Kidney (tissue), 14 donors: ENCODE results near the gene ELAVL2. TPM values are rescaled to one million over a fixed set of nuclear protein-coding genes. Genes with fewer than 3 reads are reported as not detected.

Source experiments
- DNase-seq, 5 donors: peaks; one replicate each; pipeline ENCODE4 v3.0.0-alpha.2; 2013 to 2020
- FAIRE-seq: peaks from 2 replicates; lab custom pipeline; 2012; peaks lifted over from hg19 to GRCh38; lab: Jason Lieb, UNC
- H3K27ac ChIP-seq, 2 donors: one replicate each; pipeline ENCODE4 v1.7.0; 2013; ENCODE audit warnings: low read depth in 2 of 2, low read length in 2 of 2, inconsistent platforms in 1 of 2
- H3K27me3 ChIP-seq: one replicate; pipeline ENCODE4 v1.7.1; 2013; ENCODE audit warnings: low read length, inconsistent platforms; ENCODE audit not compliant: control insufficient read depth, insufficient read depth
- H3K36me3 ChIP-seq, 3 donors: one replicate each; pipeline versions ENCODE4 v1.7.0 to v1.7.1; 2013; ENCODE audit warnings: low read length in 3 of 3, control low read depth in 1 of 3, inconsistent platforms in 1 of 3; ENCODE audit not compliant: insufficient read depth in 3 of 3, control insufficient read depth in 2 of 3
- H3K4me1 ChIP-seq, 3 donors: one replicate each; pipeline versions ENCODE4 v1.7.0 to v1.7.1; 2013; ENCODE audit warnings: low read length in 3 of 3, inconsistent platforms in 1 of 3, low read depth in 1 of 3; ENCODE audit not compliant: control insufficient read depth in 2 of 3, insufficient read depth in 2 of 3
- H3K4me3 ChIP-seq, 3 donors: one replicate each; pipeline versions ENCODE4 v1.7.0 to v1.8.1; 2013; ENCODE audit warnings: low read length in 3 of 3, control low read depth in 1 of 3, inconsistent platforms in 1 of 3
- H3K9ac ChIP-seq, 3 donors: one replicate each; pipeline versions ENCODE4 v1.7.0 to v1.7.1; 2013; ENCODE audit warnings: low read length in 3 of 3, control low read depth in 1 of 3, inconsistent platforms in 1 of 3
- H3K9me3 ChIP-seq, 3 donors: one replicate each; pipeline versions ENCODE4 v1.7.0 to v1.7.1; 2013; ENCODE audit warnings: low read length in 3 of 3, control low read depth in 1 of 3, inconsistent platforms in 1 of 3; ENCODE audit not compliant: control insufficient read depth in 2 of 3, insufficient read depth in 1 of 3
- intact Hi-C: fragments of 100-400 bp; cut with DNase I; formaldehyde crosslinking; loops from one replicate; pipeline ENCODE4 v1.11.1; 2022
- polyA plus RNA-seq: library from polyadenylated mRNA; stranded (reverse); fragments of 350-450 nt; fragmentation: Illumina TruSeq; extraction: RNeasy Lipid Tissue Mini Kit (QIAGEN cat#74804); gene quantifications from one replicate; pipeline ENCODE4 v1.2.3, GENCODE V29; 2014; ENCODE audit warnings: low read depth, low replicate concordance; ENCODE audit not compliant: insufficient read depth
- total RNA-seq: library from RNA; stranded (reverse); fragmentation: NEBNext Ultra II Directional; extraction: Animal tissue kit (Norgen Biotek cat#: 25700); gene quantifications from one replicate; pipeline ENCODE4 v1.2.1, GENCODE V29; 2021
- TF ChIP-seq, protein P1 (sequence below): IDR thresholded peaks from 3 replicates; pipeline ENCODE4 v1.5.1; 2012; ENCODE audit warnings: mild to moderate bottlenecking, moderate library complexity, borderline replicate concordance; ENCODE audit not compliant: insufficient read depth; ENCODE audit errors: extremely low read depth
- donor health status: control.
- donor health status: control.
- donor health status: control.
- donor health status: control.
- donor health status: control.
- donor health status: DM: yes; HTN: yes; CAD: no.
- donor health status: Normal renal cell carcinoma (clear cell type).

ELAVL2 gene
- total and polyA plus RNA-seq, 2 donors from 2014 or later, result 0.19 to 0.35 TPM

DNA sequence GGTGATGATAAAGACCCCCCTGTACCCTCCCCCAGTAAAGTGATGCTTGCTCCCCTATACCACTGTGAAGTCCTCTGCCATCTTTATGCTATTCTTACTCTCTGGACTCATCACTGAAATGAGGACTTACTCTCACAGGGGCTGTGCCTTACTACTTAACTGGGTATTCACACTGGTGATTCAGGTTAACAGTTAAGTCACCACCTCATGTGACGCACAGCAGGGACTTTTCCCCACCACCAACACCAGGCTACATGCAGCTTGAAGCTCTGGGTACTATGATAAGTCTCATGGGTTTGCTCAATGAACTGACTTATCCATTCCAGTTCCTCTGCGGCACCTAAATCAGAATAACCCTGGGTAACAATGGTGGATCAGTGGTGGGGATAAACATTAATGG lies 163.7 kb downstream of the ELAVL2 start:
- H3K4me1 ChIP-seq, result no peaks in the 10 kb centered on the region
- no peaks in the 10 kb centered on the region for H3K36me3 ChIP-seq
- no peak overlapping the region for H3K9ac ChIP-seq
- H3K4me3 ChIP-seq, result no peak overlapping the region
- TF ChIP-seq, protein P1, sequence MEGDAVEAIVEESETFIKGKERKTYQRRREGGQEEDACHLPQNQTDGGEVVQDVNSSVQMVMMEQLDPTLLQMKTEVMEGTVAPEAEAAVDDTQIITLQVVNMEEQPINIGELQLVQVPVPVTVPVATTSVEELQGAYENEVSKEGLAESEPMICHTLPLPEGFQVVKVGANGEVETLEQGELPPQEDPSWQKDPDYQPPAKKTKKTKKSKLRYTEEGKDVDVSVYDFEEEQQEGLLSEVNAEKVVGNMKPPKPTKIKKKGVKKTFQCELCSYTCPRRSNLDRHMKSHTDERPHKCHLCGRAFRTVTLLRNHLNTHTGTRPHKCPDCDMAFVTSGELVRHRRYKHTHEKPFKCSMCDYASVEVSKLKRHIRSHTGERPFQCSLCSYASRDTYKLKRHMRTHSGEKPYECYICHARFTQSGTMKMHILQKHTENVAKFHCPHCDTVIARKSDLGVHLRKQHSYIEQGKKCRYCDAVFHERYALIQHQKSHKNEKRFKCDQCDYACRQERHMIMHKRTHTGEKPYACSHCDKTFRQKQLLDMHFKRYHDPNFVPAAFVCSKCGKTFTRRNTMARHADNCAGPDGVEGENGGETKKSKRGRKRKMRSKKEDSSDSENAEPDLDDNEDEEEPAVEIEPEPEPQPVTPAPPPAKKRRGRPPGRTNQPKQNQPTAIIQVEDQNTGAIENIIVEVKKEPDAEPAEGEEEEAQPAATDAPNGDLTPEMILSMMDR, result no peak
- no peaks in the 10 kb centered on the region for H3K27me3 ChIP-seq
- no peak overlapping the region for H3K27ac ChIP-seq
- DNase-seq (no peak), FAIRE-seq (no peak)
- H3K9me3 ChIP-seq, result no peaks in the 10 kb centered on the region
- intact Hi-C loops, result no loop called here

DNA sequence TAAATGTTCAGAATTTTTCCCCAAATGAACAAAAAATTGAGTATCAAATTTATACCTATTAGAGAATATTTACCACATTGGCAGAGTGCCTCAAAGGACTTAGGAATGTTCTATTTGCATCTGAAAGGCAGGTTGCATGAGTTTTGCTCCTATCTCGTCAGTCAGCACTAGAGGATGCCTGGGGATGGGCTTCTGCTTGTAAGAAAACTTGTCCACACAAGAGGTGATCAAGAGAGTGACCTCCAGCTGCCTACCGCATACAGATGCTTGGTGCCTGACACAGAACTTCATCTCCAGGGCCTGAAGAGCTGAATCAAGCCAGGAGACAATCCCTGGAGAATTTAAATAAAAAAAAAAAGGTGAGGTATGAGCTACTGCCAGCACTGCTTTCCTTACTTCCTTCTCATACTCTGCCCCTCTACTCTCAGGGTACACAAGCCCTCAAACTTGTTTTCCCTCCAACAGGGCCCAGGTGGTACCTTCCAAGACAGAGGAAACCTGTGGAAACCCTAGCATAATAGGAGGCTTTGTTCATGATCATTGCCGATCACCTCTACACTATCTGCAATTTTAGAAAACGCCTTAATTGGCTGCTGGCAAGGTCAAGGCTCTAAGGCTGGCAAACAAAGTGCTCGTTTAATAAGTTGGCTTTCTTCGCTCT lies 166.6 kb downstream of the ELAVL2 start:
- TF ChIP-seq, protein P1, result no peak
- H3K27me3 ChIP-seq, result no peaks in the 10 kb centered on the region

DNA sequence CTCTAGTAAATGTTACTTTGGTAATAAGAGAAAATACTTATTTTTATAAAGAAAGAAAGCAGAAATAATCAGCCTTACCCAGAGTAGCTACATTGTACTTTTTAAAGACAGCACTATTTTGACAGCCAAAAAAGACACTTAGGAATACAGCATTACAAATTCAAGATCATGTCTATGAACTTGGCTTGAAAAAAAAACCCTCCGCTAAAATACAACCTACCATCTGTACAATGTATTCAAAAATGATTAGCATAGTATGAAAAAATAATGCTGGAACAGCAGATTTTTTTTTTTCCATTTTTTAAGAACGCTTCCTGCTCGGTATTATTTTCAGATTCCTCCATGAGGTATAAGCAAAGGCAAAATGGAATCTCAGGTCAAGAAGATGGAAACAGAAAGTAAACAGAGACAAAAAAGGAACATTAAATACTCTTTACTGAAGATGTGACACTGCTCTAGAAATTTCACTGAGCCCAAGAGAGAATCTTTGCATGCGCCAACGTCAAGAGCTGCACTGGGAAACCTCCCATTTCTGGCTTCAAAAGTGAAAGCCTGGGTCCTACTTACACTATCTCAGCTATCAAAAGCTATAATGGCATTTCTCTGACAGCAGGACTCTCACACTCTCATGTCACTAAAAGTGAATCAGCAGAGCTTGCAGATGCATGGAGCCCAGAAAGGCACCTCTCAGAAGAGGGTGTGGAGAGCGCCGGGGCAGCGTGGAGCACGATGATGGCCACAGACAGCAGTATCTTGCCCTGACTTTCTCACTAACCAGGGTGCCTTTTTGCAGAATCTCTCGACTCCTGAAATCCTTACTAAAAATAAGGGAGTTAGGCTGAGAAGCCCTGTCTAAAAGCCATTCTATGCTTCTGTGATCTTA lies 167.4 kb downstream of the ELAVL2 start:
- DNase-seq (no peak), FAIRE-seq (no peak)
- TF ChIP-seq, protein P1, result no peak
- no peaks in the 10 kb centered on the region for H3K27me3 ChIP-seq
- H3K9ac ChIP-seq, result no peak overlapping the region
- no peaks in the 10 kb centered on the region for H3K4me1 ChIP-seq
- intact Hi-C loops, result no loop called here
- no peak overlapping the region for H3K4me3 ChIP-seq
- H3K27ac ChIP-seq, result no peak overlapping the region
- H3K36me3 ChIP-seq, result no peaks in the 10 kb centered on the region
- H3K9me3 ChIP-seq, result no peaks in the 10 kb centered on the region

More for the DNA sequence above, 166.6 kb downstream of the ELAVL2 start:
- Histone ChIP-seq H3K4me1 (no peaks in the 10 kb centered on the region), H3K9ac (no peak overlapping the region), H3K27ac (no peak overlapping the region), H3K36me3 (no peaks in the 10 kb centered on the region), H3K9me3 (no peaks in the 10 kb centered on the region), H3K4me3 (no peak overlapping the region)
- DNase-seq (no peak), FAIRE-seq (no peak)
- intact Hi-C loops, result no loop called here
